WERI-Rb-1 (cell line): ENCODE results near the gene CNOT3.

Experiments
- DNase-seq: peaks from one replicate; pipeline ENCODE4 v3.0.0-alpha.2; 2020
- H3K27ac ChIP-seq: fragments of 250-450 bp; sonication (Bioruptor Pico); 2 replicates; pipeline ENCODE4 v1.5.1; 2020; ENCODE audit warnings: mild to moderate bottlenecking, moderate library complexity
- H3K27me3 ChIP-seq: fragments of 250-450 bp; sonication (Bioruptor Pico); 2 replicates; pipeline ENCODE4 v1.5.1; 2021; ENCODE audit warnings: mild to moderate bottlenecking, low read depth, moderate library complexity; ENCODE audit not compliant: insufficient read depth, severe bottlenecking
- H3K36me3 ChIP-seq: fragments of 250-450 bp; sonication (Bioruptor Pico); 2 replicates; pipeline ENCODE4 v1.5.1; 2020; ENCODE audit warnings: mild to moderate bottlenecking, moderate library complexity
- H3K4me3 ChIP-seq: 2 replicates; pipeline ENCODE4 v1.5.1; 2011; ENCODE audit warnings: low read depth, mild to moderate bottlenecking, control low read depth, low read length
- H3K9me3 ChIP-seq: fragments of 250-450 bp; sonication (Bioruptor Pico); 2 replicates; pipeline ENCODE4 v1.5.1; 2021; ENCODE audit warnings: mild to moderate bottlenecking, moderate library complexity; ENCODE audit not compliant: severe bottlenecking
- TF ChIP-seq, protein P1 (sequence below): IDR thresholded peaks from 2 replicates; pipeline ENCODE4 v1.5.1; 2011; ENCODE audit warnings: low read depth, mild to moderate bottlenecking, control low read depth, inconsistent platforms, low read length

CNOT3 gene

GRCh38 chr19:54133957-54134590 lies 3.5 kb upstream of the CNOT3 start:
- Histone ChIP-seq H3K36me3 (peaks cover 29% of the 10 kb centered on the region), H3K4me3 (no peak overlapping the region), H3K27me3 (no peaks in the 10 kb centered on the region), H3K9me3 (no peaks in the 10 kb centered on the region), H3K27ac (no peak overlapping the region)
- DNase-seq: no peak
- TF ChIP-seq, protein P1, sequence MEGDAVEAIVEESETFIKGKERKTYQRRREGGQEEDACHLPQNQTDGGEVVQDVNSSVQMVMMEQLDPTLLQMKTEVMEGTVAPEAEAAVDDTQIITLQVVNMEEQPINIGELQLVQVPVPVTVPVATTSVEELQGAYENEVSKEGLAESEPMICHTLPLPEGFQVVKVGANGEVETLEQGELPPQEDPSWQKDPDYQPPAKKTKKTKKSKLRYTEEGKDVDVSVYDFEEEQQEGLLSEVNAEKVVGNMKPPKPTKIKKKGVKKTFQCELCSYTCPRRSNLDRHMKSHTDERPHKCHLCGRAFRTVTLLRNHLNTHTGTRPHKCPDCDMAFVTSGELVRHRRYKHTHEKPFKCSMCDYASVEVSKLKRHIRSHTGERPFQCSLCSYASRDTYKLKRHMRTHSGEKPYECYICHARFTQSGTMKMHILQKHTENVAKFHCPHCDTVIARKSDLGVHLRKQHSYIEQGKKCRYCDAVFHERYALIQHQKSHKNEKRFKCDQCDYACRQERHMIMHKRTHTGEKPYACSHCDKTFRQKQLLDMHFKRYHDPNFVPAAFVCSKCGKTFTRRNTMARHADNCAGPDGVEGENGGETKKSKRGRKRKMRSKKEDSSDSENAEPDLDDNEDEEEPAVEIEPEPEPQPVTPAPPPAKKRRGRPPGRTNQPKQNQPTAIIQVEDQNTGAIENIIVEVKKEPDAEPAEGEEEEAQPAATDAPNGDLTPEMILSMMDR: no peak

- peaks cover 39% of the 10 kb centered on the region for H3K36me3 ChIP-seq
- no peaks in the 10 kb centered on the region for H3K9me3 ChIP-seq
- DNase-seq: peak; percentile 34
- peak overlapping the region; percentile 70 for H3K27ac ChIP-seq
- no peaks in the 10 kb centered on the region for H3K27me3 ChIP-seq
- peak overlapping the region; percentile 57 for H3K4me3 ChIP-seq
- TF ChIP-seq, protein P1: no peak
Measured at GRCh38 chr19:54136086-54136863, 1.3 kb upstream of the CNOT3 start.

DNA sequence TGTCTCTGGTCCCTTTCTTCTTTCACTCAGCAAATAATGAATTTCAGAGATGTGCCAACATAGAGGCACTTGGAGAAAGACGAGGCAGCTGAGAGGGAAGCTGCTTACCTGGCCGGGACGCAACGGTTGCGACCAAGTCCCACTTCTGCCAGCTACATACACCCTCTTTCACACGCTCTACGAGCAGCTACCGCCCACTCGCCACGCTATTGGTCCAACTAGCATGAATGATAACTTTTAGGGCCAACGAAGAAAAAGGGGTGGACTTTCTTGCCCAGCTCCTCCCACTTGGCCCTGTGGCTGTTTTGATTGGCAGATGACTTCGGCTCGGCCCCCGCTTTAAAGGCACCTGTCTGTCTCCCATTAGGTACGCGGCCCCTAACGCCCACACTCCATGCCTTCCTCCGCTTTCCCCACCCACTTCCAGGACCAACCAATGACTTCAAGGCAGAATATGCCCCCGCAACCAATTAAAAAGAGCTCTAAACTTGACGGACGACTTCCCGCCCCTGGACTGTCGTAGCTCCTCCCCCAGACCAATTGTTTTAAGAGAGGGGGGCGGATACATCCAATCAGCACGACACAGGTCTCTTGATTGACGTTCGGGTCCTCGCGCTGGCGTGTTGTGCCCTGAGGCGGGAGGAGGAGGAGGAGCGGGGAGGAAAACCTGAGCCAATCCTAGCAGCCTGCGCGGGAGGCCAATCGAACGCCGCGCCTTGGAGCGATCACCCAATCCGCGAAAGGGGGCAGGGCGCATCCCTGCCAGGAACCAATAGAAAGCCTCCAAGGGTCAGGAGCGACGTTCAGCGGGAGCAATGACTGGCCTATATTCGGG lies 481 bp upstream of the CNOT3 start:
- peak; percentile 99 for DNase-seq
- H3K27me3 ChIP-seq: no peaks in the 10 kb centered on the region
- H3K4me3 ChIP-seq: peak overlapping the region; percentile 84
- peaks cover 41% of the 10 kb centered on the region for H3K36me3 ChIP-seq
- TF ChIP-seq, protein P1: no peak
- H3K27ac ChIP-seq: peak overlapping the region; percentile 95
- H3K9me3 ChIP-seq: no peaks in the 10 kb centered on the region

- TF ChIP-seq, protein P1: no peak
- H3K27ac ChIP-seq: no peak overlapping the region
- no peaks in the 10 kb centered on the region for H3K9me3 ChIP-seq
- DNase-seq: no peak
- H3K36me3 ChIP-seq: peaks cover 51% of the 10 kb centered on the region
- peak overlapping the region; percentile 84 for H3K4me3 ChIP-seq
- no peaks in the 10 kb centered on the region for H3K27me3 ChIP-seq
Measured at GRCh38 chr19:54138489-54139256, 1.1 kb downstream of the CNOT3 start.

GRCh38 chr19:54141356-54141755 lies 3.8 kb downstream of the CNOT3 start:
- no peaks in the 10 kb centered on the region for H3K27me3 ChIP-seq
- H3K36me3 ChIP-seq: peaks cover 78% of the 10 kb centered on the region
- no peak for DNase-seq
- no peak overlapping the region for H3K27ac ChIP-seq
- H3K9me3 ChIP-seq: no peaks in the 10 kb centered on the region
- H3K4me3 ChIP-seq: no peak overlapping the region
- TF ChIP-seq, protein P1: no peak
